NCI-H82 (cell line): ENCODE data around the gene PIM2.

Experiments used
- DNase-seq: peaks from one replicate; lab custom pipeline; 2025; lab: John Stamatoyannopoulos, UW

PIM2 gene

GRCh38 chrX:48918643-48919340, at the start of gene PIM2:
Gene PIM2, minus strand, starts transcription at chrX:48919024. Its CDS starts 190 bp downstream, at chrX:48918834.
- peak; percentile 99 for DNase-seq

DNA sequence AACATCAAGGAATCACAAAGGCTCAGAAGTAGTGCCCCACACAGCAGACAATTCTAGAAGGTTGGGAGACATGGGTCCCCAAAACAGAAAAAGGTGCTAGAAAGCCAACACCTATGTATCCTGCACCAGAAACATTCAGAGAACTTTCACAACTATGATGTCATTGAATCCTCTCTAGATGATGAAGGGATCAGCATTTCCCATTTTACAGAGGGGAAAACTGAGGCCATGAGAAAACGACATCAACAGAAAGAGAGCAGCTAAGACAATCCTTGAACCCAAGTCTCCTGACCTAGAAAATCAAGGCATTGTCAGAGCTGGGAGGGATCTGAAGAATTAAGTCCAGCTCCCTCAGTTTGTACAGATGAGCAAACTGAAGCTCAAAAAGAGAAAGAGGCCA, 49.6 kb upstream of the PIM2 start:
- no peak for DNase-seq

DNA sequence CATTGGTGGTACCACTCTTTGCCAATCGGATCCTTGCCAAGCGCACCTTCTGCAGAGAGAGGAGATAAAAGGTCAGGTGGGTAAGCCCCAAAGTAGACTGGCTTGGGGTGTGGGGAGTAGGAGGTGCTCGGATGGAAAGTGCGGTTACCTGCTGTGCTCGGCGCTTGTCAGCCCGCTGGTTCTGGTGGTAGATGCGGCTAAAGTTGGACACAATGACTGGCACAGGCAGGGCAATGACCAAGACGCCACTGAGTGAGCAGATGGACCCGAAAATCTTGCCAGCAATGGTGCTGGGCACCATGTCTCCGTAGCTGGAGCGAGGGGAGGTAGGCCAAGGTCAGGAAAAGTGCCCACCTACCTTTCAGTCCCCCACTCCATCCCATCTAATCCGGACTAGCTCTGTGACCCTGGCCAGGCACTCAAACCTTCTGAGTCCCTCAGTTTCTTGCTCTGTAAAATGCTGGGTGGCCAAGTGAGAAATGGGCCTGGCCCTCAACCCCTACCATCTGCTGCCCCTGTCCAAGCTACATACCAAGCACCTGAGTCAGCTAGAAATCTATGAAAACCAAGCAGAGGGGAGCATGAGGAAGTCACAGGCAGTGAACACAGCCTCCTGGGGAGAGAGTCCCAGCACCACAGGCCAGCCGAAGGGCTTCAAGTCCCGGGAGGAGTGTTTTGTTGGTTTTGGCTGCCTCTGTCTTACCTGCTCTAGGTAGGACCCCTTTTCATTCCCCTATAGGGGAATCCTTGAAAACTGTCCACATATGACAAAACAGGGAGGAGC, 48.2 kb upstream of the PIM2 start:
- no peak for DNase-seq

DNA sequence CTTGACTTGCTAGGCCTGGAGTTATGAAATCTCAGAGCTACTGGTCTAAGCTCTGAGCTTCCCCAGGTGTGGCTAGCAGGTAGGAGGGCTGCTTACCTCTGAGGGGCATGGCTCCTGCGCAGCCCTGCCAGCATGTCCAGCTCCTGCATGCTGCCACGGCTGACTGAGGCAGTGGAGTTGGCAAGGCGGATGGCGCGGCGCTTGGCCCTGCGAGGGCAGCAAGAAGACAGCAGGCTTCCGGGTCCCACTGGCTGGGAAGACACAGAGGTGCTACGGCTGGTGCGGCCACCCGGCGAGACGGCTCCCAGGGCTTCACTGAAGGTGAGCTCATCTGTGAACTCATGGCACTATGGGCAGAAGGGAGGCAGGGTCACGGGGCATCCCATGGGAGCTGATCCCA, 47.1 kb upstream of the PIM2 start:
- no peak for DNase-seq

GRCh38 chrX:48961585-48962091, 42.8 kb upstream of the PIM2 start:
- DNase-seq = peak; percentile 51

DNA sequence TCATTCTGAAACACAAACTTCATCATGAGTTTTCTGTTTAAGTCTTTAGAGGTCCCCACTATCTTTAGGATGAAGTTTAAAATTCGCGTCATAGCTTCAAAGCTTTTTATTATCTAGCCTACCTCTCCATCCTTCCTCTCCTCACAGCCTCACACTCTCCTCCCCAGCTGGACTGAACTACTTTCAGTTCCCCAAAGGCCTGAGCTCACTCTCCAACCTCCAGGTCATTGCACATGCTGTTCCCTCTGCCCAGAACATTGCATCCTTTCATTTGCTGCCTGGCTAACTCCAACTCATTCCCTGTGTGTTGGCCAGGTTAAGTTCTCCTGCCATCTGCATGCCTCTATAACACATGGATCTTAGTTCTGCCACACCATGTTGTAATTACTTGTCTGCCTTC, 41.5 kb upstream of the PIM2 start:
- DNase-seq = no peak

DNA sequence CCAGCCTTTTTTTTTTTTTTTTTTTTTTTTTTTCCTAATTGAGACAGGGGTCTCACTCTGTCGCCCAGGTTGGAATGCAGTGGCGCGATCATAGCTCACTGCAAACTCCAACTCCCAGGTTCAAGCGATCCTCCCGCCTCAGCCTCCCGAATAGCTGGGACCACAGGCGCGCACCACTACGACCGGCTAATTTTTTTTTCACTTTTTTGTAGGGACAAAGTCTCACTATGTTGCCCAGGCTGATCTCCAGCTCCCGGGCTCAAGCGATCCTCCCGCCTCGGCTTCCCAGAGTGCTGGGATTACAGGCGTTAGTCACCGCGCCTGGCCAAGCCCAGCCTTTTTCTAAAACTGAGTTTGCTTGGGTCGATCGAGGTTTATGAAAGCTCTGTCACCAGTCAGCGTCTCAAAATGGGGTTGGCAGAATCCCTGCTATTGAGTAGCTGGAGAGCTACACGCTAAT, 39.8 kb upstream of the PIM2 start:
- DNase-seq = peak; percentile 74

DNA sequence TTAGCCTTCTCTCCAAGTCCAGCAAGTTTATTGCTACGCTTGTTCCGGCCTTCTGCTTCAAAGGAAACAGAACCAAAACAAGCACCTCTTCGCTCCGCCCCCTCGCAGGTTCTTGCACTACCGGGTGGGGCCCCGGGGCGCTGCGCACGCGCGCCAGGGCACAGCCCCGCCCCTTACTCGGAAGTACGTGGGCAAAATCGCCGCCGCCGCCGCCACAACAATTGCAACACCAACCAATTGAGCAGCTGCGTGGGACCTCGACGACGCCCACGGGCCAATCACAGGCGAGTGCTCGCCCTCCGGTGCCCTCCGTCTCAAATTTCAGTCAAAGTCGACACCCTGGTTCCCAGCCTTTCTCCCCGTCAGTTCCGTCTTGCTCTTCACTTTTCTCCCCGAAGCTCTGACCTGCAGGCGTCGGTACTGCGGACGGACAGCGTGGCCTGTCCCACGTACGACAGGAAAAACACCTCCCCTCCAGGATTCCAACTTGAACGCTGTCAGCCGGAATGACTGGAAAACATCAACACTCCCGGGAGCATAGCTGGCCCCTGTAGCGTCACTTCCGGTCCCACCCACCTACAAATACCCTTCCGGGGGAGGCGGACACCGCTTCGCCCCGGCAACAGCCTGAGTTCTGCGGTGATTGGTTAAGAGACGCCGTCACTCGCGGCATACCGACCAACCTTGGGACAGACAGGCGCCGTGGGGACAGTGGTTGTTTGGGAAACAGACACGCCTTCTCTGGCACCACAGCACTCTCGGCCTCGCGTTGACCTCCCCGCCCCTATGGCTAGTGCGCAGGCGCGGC, 39.2 kb upstream of the PIM2 start:
- DNase-seq = peak; percentile 99

DNA sequence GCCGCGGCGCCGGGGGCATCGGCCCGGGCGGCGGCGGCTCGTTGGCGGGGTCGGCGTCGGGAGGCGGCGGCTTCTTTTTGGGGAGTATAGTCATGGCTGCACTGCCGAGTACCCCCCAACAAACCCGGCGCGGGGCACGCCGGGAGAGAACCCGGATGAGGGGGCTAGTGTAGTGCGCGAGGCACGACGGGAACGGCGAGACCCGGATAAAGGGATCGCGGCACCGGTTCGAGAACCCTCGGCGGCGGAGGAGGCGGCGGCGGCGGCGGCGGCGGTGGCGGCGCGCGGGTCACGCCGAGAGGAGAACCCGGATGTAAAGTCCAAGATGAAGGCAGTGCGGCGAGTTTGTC, 38.6 kb upstream of the PIM2 start, which contains the start of gene OTUD5:
Gene OTUD5, minus strand, starts transcription at position 131 of the 350 bp plus-strand sequence. Its CDS starts 37 bp downstream, at position 94.
- DNase-seq = peak; percentile 80

- DNase-seq = no peak
Observed at GRCh38 chrX:48956728-48957414, 38.0 kb upstream of the PIM2 start.

DNA sequence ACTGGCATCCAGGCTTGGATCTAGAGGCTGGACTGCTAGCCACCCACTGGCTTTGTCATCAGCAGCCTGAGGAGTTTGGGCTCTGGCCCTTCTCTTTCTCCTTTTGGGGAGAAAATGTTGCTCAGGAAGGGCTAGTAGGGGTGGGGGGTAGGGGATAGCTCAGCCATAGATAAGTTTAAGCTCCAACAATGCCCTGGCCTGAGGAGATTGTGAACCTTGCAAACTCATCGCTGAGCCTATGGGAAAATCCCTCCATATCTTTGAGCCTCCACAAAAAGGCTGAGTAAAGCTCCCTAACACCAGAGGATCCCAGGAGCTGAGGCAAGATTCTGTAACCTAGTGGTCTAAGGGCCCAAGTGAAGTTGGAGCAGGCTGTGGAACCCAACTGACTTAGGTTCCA, 29.8 kb upstream of the PIM2 start:
- DNase-seq = no peak

DNA sequence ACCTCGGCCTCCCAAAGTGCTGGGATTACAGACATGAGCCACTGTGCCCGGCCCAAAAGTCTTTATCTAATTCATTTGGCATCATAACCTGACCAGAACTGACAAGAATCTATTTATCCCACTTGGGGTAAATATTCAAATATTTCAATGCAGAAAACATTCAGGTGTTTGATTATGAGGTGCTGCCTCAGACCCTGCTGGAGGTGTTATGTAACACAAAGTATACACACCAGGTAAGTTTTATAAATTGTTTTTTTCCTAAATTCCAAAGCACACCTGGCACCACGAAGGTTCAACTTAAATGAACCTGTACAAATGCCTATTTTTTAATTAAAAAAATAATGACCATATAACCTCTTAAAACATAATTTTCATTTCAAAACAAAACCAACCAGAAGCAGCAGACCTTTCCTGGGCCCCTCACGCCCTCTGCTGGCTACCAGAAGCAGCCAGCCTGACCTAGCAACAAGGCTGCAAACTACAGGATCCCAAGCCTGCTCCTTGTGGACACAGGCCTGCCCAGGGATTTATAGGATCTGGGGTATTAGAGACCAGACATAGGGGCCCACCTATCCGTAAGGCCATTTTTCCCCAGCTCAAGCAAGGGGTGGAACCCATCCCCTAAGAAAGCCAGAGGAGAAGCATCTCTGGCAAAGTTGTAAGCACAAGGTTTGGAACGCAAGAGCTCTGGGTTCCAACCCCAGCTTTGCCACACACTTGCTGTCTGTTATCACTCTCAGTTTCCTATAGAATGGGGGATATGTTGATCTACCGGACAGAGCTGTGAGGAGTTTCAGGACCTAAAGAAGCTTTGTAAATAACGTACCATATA, 26.9 kb upstream of the PIM2 start:
- DNase-seq = peak; percentile 82

DNA sequence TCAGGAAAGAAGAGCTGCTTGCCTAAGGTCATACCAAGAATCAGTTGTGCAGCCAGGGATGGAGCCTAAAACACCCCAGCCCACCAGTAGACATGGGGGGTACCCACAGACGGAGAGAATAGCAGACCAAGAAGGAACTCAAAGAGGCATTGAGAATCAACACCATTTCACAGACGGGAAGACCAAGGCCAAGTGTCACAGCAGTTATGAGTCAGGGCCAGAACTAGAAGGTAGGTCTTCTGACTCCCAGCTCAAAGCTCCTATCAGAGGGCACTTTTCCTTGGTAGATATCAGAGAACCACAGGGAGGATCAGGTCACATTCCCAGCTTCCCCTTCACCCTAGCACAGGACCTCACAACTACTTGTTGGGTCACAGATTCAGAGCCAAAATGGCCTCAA, 24.1 kb upstream of the PIM2 start:
- no peak for DNase-seq

- DNase-seq = no peak
Observed at GRCh38 chrX:48940404-48940955, 21.7 kb upstream of the PIM2 start.

DNA sequence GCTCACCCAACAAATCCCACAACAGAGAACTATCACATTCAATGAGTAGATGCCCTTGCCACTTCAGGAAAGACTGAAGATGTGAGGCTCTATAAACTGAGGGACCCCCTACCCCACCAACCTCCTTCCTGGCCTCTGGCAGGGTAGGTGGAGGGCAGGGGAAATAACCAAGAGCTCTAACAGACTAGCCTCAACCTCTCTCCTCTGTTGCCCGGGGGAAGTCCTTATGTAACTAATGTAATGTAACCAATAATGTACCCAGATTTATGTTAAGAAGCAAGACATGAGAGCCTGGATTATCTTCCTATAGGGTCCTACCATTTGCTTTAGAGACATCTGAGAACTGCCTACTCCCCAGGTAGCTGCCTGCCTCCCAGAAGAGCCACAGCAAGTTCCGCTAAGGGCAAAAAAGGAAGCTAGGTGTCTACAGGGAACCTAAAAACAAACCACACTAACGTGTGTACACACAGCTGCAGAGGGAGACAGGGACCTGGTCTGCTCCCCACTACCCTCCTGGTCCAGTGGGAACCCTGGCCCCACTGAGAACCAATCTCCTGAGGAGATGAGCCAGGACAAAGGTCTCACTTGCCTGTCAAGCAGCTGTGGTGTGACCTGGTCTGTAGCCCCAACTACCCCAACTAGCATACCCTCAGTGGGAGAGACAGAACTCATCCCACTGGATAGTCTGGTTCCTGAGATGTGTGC, 20.9 kb upstream of the PIM2 start:
- no peak for DNase-seq

- DNase-seq = no peak
Observed at GRCh38 chrX:48938721-48939425, 20.0 kb upstream of the PIM2 start.

DNA sequence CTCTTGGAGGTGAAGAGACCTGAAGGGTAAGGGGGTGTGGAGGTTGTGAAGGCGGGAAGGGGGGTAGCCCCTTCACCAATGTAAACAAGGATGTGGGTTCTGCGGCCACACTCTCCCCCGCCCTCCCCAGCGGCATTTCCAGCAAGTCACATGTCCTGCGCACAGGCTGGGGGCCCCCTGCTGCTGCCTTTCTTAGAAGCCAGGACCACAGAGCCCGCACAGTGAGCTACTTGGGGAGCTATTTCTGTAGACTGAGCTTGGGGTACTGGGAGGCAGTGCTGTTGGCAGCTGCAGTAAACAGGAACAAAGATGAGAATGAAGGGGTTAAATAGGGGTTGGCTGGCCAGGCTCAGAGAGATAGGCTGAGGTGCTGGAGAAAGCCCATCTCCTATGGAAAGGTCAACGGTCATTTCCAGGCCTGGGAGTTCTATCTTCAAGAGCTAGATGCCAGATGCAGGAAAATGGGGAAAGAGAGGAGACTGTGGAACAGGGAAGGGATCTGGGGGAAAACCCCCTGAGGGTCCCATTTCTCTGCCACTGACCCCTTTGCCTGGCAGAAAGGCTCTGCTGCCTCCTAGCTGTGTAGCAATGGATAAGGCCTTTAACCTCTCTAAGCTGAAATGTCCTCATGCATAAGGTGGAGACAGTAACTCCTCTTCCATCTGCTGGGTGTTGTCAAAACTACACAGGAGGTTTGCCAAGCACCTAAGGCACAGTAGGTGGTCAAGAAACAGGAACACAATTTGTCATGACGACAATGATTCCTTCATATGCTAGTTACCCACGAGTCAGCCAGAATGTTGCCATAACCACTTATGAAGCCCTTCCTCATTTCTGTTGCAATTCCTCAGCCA, 18.5 kb upstream of the PIM2 start:
- DNase-seq = no peak

GRCh38 chrX:48936429-48937053, 17.7 kb upstream of the PIM2 start:
- DNase-seq = no peak
